Measurements from ENCODE around the gene CYP20A1.

The CYP20A1 gene

GRCh38 chr2:203352604-203353255, 113.9 kb downstream of the CYP20A1 start:
- H3K27ac ChIP-seq = no peak overlapping the region
- no peak overlapping the region for H3K4me3 ChIP-seq

- no peak overlapping the region for H3K27ac ChIP-seq
- H3K4me3 ChIP-seq = no peak overlapping the region
Observed at GRCh38 chr2:203354966-203355365, 116.1 kb downstream of the CYP20A1 start.

All from skin epidermis (tissue), 12 donors.